ENCODE data around the gene DTNB. TPM values are rescaled to one million over a fixed set of nuclear protein-coding genes. Genes with fewer than 3 reads are reported as not detected.

Gene DTNB
- total RNA-seq, 1 donor from 2014 or later: 4.5 TPM

DNA sequence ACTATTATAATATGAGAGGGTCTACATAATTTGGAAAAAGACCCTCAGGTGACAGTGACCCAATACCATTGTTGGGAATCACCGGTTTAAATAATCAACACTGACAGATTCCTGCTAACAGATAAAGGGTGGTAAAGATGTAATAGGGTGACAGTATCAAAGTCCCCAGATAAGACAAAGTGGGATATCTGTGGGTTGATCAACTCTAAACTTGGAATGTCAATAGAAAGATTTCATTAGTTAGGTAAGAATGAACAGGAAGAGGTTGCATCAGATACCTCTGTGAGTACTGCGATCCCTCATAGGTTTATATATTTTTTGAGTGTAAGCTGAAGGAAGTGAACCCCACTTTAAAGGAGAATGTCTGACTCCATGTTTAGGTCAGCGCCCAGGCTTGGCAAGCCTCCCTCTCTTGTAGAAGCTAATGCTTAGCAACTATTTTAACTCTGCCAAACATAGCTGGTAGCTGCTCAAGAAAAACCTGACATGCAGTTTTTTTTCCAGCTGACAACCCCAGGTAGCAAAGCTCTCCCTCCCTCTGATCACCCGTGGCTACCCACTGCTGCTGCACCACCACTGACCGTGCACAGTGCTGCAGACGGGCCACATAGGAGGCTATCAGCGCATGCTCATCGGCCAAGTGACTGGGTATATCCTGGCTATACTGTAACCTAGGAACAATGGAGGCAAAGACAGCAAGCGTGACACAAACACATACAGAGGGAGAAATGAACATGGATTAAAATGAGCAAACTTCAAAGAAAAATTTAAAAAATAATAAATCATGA is 218.4 kb downstream of the DTNB start:
- ATAC-seq (ENCODE audit: poor library complexity) (no peak), DNase-seq (no peak)

DNA sequence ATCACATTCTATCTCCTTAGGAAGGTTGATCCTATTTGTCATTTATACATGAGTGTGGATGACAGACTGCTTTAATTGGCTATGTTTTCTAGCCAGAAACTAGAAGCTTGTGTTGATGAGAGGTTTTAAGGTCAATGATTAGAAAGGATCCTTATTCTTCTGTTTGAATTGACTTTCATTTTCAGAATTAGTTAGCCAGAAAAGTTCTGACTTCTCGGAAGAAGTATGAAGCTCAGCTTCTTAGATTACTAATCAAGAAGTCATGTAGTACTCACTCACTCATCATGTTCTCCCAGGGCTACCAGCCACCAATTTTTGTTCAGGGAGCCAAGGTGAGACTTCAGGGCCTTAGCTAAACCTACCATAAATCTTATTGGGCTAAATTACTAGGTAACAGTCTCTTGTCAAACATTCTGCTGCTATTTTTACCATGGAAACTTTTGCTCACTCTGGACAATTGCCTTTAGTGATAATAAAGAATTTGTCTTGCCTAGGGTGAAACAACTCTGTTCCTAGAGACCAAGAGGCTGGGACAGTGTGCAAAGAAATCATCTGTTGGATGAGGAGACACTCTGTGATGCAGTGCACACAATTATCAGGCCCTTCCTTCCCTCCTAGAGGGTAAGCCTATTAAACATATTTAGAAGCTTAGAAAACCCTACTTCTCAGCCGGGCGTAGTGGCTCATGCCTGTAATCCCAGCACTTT is 220.0 kb downstream of the DTNB start:
- intact Hi-C loops (cut with DNase I): no loop called here
- ATAC-seq (ENCODE audit: poor library complexity): no peak
- DNase-seq: no peak

More for the DNA sequence above, 218.4 kb downstream of the DTNB start:
- intact Hi-C loops (cut with DNase I): no loop called here

DNA sequence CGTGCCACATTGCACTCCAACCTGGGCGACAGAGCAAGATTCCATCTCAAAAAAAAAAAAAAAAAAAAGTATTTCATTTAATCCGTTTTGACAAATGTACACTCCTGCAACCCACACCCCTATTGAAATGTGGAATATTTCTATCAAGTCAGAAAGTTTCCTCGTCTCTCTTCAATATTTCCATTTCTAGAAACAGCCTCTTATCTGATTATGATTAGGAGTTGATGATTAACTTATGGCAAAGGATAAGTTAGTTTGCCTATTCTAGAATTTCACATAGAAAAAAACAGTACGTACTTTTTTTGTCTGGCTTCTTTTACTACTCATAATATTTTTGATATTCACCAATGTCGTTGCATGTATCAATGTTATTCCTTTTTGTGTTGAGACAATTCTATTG is 224.6 kb downstream of the DTNB start:
- DNase-seq (no peak), ATAC-seq (ENCODE audit: poor library complexity) (no peak)
- intact Hi-C loops (cut with DNase I): no loop called here

DNA sequence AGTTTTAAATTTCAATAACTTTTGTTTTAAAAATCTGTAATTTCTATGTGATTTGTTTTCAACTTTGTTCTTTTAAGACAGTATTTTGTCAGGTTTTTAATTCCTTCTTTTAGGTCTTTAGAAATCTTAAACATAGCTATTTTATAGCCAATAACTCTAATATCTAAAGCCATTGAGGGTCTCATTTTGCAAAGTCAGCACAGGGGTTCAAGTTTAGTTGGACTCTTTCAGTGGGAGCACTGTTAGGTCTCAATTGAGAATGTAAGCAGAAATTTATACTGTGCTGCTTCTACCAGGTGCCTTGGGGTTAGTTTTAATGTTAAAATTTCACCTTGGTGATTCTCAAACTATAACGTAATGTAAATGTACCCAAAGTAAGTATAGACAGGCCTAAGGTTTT is 226.4 kb downstream of the DTNB start:
- ATAC-seq (ENCODE audit: poor library complexity) (no peak), DNase-seq (no peak)
- intact Hi-C loops (cut with DNase I): no loop called here

DNA sequence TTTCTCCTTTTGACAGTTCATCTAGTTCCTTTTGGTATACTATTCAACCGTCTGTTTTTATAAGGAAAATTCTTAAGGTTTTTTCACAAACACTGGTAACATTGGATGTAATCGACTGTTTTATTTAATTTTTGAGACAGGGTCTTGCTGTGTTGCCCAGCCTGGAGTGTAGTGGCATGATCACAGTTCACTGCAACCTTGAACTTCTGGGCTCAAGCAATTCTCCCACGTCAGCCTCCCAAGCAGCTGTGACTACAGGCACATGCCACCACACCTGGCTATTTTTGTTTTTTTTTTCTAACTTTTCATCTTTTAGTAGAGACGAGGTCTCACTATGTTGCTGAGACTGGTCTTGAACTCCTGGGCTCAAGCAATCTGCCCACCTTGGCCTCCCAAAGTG is 227.3 kb downstream of the DTNB start:
- ATAC-seq (ENCODE audit: poor library complexity) (no peak), DNase-seq (no peak)
- intact Hi-C loops (cut with DNase I): no loop called here

DNA sequence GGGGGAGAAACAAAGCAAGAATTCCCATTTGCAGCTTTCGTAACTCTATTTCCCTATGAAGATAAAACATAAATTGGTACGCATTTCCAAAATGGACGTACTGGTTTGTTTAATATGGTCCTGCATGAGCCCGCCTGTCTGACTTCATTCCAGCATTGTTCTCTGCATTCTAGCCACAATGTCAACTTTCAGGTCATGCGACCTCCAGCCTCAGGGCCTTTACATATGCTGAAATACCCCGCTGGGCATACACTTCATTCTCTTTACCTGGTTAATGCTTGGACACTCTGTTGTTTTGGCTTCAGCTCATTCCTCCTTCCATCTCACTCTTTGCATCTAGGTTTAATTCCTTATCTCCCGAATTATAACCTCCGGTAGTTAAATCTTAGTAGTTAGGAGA is 227.9 kb downstream of the DTNB start:
- intact Hi-C loops (cut with DNase I): no loop called here
- no peak for ATAC-seq (ENCODE audit: poor library complexity)

DNA sequence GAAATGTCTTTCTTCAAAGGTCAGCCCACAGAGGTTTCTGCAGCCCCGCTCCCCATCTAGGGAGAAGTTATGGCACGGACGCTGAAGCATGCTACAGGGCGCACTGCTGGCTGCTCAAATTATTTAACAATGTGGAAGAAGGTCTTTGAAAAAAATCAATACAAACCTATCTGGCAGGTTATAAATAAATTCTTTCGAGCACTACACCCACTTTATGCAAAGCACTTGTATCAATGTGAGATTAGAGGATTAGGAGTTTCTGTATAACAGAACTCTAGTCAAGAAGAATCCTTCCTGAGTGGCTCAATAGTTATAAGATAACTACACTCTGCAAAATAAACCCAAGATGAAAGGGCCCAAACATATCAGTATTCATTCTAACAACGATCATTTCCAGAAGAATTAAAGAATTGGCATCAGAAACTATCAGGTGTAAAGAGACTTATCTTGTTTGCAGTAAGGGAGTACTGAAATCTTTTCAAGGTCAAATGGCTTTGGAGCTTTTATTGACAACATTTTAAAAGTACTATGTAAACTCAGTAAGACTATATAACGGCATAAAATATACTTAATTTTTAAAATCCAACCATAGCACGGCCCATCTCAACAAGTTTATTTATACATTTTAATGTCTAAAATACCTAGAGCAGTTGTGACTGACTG is 228.6 kb downstream of the DTNB start:
- intact Hi-C loops (cut with DNase I): no loop called here
- no peak for ATAC-seq (ENCODE audit: poor library complexity)
- DNase-seq: no peak

More for the DNA sequence above, 227.9 kb downstream of the DTNB start:
- DNase-seq: no peak

DNA sequence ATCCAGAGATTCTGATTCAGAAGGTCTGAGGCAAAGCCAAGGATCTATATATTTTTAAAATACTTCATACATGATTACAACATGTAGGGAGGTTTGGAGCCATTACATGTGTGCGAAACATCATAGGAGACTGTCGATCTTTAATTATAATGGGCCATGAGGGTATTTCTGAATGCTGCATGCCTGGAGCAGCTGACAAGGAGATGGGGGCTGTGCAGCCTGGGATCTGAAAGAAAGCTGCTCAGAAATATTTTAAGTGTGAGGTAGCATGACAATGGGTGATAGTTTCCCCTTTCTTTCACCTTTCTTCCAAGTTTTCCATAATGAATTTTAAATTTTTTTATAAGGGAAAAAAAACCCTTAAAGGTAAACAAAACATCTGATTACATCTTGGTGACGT is 229.6 kb downstream of the DTNB start:
- intact Hi-C loops (cut with DNase I): no loop called here
- ATAC-seq (ENCODE audit: poor library complexity) (no peak), DNase-seq (no peak)

DNA sequence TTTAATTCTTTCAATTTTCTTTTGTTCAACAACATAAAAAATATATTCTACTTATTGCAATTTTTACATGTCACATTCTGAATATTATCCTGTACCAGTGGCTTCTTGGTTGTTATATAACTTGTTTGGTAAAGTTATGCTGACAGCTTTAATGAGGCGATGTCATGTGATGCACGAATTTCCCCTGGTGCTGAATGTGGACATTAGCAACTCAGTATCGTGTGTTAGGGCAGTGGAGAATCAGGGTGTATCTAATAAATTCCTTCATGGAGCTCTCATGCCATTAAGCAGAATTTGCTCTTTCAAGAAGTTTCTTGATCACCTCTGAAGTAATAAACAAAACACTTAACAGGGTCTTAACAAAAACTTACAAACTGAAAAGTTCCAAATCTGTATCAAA is 232.0 kb downstream of the DTNB start:
- DNase-seq (no peak), ATAC-seq (ENCODE audit: poor library complexity) (no peak)
- intact Hi-C loops (cut with DNase I): no loop called here

DNA sequence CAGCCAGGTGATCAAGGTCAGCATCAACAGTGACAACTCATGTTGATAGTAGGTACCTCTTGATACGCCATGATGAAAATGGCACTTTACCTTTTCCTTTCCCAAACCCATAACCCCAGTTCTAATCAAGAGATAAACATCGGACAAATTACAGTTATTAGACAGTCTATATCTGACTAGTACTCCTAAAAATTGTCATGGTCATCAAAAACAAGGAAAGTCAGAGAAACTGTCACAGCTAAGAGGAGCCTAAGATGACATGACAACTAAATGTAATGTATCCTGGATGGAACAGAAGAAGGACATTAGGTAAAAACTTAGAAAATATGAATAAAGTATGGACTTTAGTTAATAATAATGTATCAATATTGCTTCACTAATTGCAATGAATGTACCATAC is 234.6 kb downstream of the DTNB start:
- DNase-seq: no peak
- ATAC-seq (ENCODE audit: poor library complexity): no peak
- intact Hi-C loops (cut with DNase I): no loop called here

DNA sequence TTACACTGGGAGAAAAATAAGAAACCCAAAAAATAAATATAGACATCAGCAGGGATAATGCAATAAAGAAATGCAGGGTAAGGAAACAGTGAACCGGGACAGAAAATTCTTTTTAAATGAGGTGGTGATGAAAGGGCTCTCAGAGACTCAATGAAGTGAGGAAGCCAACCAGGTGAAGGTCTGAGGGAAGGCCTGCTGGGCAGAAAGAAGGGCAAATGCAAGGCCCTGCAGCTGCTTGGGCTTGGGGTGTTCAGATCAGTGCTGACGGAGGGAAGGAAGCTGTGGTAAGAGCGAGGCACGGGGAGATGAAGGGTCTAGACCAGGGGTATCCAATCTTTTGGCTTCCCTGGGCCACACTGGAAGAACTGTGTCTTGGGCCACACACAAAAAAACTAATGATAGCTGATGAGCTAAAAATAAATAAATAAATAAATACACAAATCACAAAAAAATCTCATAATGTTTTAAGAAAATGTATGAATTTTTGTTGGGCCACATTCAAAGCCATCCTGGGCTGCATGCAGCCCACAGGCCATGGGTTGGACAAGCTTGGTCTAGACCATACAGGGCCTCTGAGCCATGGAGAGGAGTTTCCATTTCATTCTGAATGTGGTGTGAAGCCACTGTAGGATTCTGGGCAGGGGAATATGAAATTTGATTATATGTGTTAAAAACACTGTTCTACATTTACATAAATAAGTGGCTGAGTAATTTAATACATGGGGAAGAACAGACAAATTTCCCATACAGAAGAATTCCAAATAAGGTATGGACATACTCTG is 235.3 kb downstream of the DTNB start:
- ATAC-seq (ENCODE audit: poor library complexity): no peak
- DNase-seq: no peak
- intact Hi-C loops (cut with DNase I): no loop called here

DNA sequence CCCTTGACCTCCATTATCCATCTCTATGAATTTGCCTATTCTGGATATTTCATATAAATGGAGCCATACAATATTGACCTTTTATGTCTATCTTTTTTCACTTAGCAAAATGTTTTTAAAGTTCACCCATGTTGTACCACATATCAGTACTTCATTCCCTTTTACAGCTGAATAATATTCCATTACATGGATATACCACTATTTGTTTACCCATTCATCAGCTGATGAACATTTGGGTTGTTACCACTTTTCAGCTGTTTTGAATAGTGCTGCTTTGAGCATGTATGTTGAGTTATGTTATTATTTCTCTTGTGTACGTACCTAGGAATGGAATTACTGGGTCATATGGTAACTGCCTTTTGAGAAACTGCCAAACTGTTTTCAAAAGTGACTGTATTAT is 238.0 kb downstream of the DTNB start:
- DNase-seq: no peak
- no peak for ATAC-seq (ENCODE audit: poor library complexity)
- intact Hi-C loops (cut with DNase I): no loop called here

DNA sequence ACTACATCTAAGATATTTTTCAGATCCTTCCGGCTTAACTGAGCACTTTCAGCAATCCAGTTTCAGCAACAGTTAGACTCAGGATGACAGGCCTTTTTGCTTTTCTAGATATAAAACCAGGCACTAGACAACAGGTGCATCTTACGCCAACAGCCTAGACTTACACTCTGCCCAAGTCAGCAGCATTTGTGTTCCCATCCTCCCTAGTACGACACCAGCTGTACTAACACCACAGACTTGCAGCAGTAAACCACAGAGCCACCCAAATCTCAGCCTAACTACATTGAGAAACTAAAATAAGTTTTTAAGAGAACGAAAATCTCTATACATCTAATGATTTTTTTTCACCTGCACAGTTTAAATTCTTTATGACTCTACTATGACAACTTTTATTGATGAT is 241.8 kb downstream of the DTNB start:
- ATAC-seq (ENCODE audit: poor library complexity): no peak
- intact Hi-C loops (cut with DNase I): no loop called here
- DNase-seq: no peak

DNA sequence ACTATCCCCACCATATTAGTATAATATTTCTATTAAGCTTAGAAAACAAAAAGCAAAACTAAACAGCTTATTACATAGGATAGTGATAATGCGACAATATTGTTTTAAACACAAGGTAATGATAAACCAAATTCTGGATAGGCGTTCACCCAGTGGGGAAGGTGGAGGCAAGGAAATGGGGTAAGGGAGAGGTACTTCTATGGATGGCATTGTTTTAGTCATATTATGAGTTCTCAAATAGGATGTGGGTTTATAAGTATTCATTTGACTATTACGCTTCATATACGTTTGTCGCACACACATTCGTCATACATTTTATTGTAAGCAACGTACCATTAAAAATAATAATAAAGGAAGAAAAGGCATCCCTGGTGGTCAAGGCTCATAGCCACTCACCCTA is 242.8 kb downstream of the DTNB start:
- no peak for DNase-seq
- intact Hi-C loops (cut with DNase I): no loop called here
- ATAC-seq (ENCODE audit: poor library complexity): no peak

DNA sequence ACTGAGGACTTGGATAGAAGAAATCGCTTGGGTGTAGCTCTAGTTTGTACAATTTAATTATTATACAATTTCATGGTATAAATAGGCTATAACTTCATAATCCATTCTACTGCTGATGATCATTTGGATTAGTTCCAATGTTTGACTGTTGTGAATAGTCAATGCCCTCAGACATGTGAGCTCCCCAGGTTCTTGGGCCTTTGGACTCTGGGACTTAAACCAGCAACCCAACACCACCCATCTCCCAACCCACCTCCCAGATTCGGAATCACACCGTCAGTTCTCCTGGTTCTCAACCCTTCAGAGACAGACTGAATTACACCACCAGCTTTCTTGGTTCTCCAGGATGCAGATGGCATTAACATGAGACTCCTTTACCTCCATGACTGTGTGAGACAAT is 247.1 kb downstream of the DTNB start:
- intact Hi-C loops (cut with DNase I): no loop called here
- DNase-seq: no peak
- no peak for ATAC-seq (ENCODE audit: poor library complexity)

DNA sequence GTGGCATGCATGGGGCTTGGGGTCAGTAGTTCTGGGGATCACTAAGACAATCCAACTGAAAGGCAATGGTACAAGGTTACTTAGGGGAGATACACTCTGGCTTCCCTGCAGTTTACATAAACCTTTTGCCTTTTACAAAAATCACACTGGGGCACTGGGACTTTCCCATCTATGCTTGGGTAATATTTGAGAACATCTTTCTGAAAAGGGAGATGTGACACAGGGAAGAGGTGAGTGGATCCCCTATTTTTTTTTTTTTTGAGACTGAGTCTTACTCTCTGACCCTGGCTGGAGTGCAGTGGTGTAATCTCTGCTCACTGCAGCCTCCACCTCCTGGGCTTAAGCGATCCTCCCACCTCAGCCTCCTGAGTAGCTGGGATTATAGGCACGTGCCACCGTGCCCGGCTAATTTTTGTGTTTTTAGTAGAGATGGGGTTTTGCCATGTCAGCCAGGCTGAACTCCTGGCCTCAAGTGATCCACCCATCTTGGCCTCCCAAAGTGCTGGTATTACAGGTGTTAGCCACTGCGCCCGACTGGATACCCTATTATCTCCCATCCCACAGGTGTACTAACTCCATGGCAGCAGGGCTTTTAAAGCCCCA is 248.8 kb downstream of the DTNB start:
- intact Hi-C loops (cut with DNase I): no loop called here
- ATAC-seq (ENCODE audit: poor library complexity) (no peak), DNase-seq (no peak)

DNA sequence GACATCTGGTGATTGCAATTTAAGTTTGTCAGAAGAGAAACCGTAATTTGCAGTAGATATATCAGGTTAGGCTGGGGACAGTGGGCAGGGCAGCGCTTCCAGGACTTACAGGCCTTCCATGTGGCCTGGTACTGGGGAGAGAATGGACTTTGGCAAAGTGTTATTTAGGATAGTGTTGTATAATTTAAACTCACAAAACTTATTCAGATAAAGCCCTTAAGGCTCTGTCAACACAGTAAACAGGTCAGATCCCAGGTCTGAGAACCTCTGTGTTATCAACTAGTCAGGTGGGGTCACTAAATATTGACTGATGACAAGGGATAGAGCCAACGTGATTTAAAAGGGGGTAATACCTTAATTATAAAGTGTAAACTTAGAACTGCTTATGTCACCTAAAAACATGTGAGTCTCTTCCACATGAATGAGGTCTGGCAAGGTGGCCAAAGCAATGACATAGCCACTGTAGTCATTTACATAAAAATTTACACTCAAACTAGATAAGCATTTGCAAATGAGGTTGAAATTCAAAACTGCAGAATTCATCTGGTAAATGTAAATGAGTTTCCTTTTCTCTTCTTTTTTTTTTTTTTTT is 251.5 kb downstream of the DTNB start:
- intact Hi-C loops (cut with DNase I): no loop called here
- DNase-seq (no peak), ATAC-seq (ENCODE audit: poor library complexity) (no peak)

DNA sequence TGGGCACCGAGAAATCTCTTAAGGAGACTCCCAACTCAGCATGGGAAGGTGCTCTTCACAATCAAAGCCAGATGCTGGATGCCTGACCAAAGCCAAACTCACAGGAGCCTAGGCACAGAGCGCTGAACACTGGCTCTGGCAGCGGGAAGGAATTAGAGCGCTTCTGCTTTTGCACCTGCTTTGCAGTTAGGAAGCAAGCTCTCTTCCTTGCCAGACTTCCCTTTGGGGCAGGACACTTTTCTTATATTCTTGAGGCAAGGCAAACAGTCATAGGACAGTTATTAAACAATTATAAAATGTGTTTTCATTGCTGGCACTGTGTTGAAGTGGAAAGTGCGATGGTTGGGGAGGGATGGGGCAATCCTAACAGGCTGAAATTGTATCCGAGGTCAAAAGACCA is 252.1 kb downstream of the DTNB start:
- ATAC-seq (ENCODE audit: poor library complexity): no peak
- no peak for DNase-seq
- intact Hi-C loops (cut with DNase I): no loop called here

DNA sequence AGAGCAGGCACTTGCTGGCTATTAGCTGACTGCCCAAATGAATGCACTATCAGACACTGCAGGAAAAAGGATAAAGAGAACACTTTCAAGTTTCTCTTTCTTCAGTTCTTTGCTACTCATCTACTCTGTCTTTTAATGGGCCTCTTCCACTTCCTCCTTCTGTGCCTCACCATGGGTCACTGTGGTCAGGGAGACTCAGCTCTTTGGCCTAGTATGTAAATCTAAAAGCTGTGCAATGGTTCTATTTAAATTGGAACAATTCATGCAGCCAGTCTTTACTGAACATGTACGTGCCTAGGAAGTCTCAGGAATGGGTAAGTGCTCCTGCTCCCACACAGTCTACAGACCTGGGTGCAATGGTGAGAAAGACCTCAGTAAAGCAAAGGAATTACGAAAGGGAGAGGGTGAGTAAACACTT is 252.5 kb downstream of the DTNB start:
- DNase-seq (no peak), ATAC-seq (ENCODE audit: poor library complexity) (no peak)
- intact Hi-C loops (cut with DNase I): no loop called here

Data from Right ventricle myocardium superior (tissue), 1 donor.